ENCODE results near the gene KIRREL3.

Gene KIRREL3

DNA sequence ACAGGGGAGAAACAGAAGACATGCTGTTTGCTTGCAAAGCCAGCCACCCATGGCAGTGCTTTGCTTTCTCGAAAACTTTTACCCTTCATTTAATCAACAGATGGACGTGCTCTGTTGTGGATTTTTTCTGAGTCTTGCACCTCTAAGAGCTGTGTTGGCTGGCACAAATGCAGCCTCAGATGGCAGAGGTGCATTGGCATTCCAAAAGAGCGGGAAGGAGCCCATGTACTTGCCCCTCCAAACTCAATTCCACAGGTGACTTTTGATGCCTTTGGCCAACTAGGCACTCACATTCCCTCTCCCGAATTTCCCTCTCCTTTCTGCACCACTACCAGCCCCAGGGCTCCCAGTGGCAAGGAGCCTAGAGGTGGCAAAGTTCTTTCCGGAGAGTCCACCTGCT lies 1.2 kb downstream of the KIRREL3 start:
- H3K27ac ChIP-seq, result no peak overlapping the region
- TF ChIP-seq ZFX (IDR thresholded peaks at IDR 0.05), result no peak
- TF ChIP-seq, protein P1, sequence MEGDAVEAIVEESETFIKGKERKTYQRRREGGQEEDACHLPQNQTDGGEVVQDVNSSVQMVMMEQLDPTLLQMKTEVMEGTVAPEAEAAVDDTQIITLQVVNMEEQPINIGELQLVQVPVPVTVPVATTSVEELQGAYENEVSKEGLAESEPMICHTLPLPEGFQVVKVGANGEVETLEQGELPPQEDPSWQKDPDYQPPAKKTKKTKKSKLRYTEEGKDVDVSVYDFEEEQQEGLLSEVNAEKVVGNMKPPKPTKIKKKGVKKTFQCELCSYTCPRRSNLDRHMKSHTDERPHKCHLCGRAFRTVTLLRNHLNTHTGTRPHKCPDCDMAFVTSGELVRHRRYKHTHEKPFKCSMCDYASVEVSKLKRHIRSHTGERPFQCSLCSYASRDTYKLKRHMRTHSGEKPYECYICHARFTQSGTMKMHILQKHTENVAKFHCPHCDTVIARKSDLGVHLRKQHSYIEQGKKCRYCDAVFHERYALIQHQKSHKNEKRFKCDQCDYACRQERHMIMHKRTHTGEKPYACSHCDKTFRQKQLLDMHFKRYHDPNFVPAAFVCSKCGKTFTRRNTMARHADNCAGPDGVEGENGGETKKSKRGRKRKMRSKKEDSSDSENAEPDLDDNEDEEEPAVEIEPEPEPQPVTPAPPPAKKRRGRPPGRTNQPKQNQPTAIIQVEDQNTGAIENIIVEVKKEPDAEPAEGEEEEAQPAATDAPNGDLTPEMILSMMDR (conservative IDR thresholded peaks at IDR 0.05), result no peak

DNA sequence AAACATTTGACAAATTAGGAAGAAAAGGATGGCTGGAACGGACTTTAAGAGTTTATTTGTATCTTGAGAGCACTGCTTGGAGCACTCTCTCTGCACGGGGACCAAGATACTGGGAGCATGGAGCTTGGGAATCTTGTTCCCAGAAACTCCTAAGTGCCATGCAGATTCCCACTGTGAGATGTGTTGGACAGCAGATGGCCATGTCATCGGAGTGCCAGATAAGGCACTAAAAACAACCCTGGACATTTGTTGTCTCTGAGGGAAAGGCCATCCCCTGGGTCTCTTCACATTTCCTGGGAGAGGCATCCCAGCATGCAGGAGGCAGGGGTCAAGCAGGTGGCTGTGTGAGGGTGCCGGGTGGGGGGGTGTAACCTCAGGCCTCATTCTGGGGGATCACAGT lies 2.9 kb downstream of the KIRREL3 start:
- TF ChIP-seq, protein P1 (conservative IDR thresholded peaks at IDR 0.05), result no peak
- no peak for TF ChIP-seq ZFX (IDR thresholded peaks at IDR 0.05)
- no peak overlapping the region for H3K27ac ChIP-seq

DNA sequence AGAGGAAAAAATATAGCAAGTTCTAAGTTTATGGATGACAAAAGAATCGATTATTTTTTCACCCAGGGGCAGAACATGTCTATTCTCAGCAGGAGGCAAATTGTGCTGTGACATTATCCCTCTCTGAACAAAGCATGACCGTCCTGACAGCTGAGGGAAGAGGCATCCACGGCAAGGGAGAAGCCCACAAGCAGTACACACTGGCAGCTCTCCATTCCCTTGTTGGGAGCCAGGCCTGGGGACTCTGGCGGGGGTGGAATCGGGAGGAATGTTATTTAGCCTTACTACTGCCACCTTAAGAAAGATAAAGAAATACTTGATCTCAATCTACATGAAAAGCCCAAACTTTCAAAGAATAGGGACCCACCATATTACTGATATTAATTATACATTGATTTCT lies 3.4 kb downstream of the KIRREL3 start:
- no peak overlapping the region for H3K27ac ChIP-seq
- TF ChIP-seq ZFX (IDR thresholded peaks at IDR 0.05), result no peak
- TF ChIP-seq, protein P1 (conservative IDR thresholded peaks at IDR 0.05), result no peak

DNA sequence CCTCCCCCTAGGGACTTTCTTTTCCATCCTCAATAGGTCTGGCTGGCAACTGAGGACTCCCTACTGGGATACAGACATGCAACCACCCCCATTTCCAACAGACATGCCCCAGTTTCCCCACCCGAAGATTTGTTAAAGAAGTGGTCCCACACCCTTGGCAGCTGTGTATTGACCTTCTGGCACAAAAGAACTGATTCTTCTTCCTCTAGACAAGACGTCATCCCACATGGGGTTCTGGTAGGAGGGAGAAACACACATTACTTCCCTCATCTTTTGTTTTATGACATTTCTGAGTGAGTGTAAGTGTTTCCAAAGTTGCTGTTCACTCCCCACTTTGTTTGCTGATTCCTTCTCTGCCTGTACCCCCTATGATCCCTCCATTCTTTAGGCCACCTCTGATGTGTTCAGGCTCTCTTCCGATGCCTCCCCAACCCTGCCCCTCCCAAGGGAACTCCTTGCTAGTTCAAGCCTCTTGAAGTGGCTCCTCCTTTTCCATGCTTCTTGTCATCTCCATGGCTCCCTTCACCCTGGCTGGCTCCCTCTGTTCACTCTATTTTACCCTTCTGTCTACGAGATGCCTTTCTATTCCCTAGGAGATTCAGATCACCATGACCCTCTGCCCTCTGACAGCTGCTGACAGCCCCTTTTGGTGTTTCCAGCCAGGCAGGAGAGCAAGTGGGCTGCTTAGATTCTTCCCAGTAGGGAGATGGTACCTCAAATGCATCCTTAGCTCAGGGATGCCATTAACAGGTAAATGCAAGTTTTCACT lies 4.3 kb downstream of the KIRREL3 start:
- H3K27ac ChIP-seq, result no peak overlapping the region
- TF ChIP-seq, protein P1 (conservative IDR thresholded peaks at IDR 0.05), result no peak
- TF ChIP-seq ZFX (IDR thresholded peaks at IDR 0.05), result no peak

DNA sequence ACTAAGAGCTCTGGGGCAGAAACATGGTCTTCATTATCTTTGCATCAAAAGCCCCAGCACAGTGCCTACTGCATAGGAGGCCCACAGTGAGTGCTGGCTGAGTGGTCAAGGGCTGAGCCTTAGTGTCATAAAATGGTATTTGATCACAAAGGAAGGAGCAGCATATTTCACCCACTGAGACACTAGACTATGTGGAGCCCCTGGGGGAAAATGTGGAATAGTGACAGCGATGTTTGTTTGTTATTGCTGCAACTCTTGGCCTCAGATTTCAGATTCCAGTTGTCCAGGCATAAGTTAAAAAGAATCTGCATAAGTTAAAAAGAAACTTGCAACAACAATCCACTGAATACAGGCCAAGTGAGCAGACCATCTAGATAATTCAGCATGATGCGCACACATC lies 7.0 kb downstream of the KIRREL3 start:
- no peak overlapping the region for H3K27ac ChIP-seq
- TF ChIP-seq, protein P1 (conservative IDR thresholded peaks at IDR 0.05), result no peak
- TF ChIP-seq ZFX (IDR thresholded peaks at IDR 0.05), result no peak

DNA sequence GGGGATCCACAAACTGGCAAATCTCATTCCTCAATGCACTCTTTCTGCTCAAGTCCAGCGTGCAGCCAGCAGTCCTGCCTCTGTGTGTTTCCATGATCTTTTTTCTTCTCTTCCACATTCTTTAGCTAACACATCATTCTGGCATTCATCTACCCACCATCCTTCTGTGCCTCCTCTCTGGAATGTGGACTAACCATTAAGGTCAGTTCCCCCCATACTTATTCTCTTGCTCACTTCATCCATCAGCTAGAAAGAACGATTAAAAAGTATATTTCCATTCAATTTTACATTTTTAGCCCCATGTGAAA lies 7.8 kb downstream of the KIRREL3 start:
- no peak overlapping the region for H3K27ac ChIP-seq
- no peak for TF ChIP-seq ZFX (IDR thresholded peaks at IDR 0.05)

DNA sequence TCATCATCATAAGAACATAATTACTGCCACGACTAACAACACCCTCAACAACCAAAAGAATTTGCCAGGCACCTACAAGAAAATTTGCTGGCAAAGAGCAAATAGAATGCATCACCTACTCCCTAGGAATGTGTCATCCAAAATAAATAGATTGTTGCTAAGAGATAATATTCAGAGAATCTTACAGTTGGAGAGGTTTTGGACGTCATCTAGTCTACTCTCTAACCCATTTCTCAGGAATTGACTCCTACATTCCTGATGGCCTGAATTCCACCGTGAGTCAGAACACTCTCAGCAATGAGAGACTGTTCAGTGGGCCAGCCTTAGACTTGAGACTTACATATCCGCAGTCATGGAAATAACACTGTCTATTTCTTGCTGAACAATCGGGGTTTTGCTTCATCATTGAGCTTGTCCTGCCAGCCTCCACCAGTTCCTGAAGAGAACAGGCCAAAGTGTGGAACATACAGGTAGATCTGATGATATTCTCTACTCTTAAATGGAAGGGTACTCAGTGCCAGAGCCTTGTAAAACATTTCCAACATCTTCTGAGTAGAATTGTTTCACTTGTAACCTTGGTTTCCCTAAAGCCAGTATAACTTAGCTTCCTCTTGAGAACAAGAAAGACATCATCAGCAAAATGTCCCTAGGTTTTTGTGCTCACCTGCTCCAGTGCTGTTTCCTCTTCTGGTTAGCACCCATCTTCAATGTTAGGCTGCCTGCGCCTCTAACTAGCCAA lies 8.3 kb downstream of the KIRREL3 start:
- H3K27ac ChIP-seq, result no peak overlapping the region
- TF ChIP-seq, protein P1 (conservative IDR thresholded peaks at IDR 0.05), result no peak
- no peak for TF ChIP-seq ZFX (IDR thresholded peaks at IDR 0.05)
